Upper lobe of right lung (tissue), 1 donor: ENCODE results near the gene SIT1. TPM values are rescaled to one million over a fixed set of nuclear protein-coding genes. Genes with fewer than 3 reads are reported as not detected.

Source experiments
- ATAC-seq: fragments of 200-7000 bp; cut with Tn5 transposase; one replicate; pipeline ENCODE4 v1.9.1; 2020; ENCODE audit warnings: mild to moderate bottlenecking, moderate library complexity
- DNase-seq: peaks from one replicate; pipeline ENCODE4 v3.0.0-alpha.2; 2020
- H3K27ac ChIP-seq: fragments of 200-600 bp; one replicate; pipeline ENCODE4 v1.8.0; 2022
- H3K27me3 ChIP-seq: fragments of 200-600 bp; one replicate; pipeline ENCODE4 v1.8.0; 2022; ENCODE audit warnings: mild to moderate bottlenecking
- H3K36me3 ChIP-seq: fragments of 200-600 bp; one replicate; pipeline ENCODE4 v1.8.0; 2022
- H3K4me1 ChIP-seq: fragments of 200-600 bp; one replicate; pipeline ENCODE4 v1.8.0; 2022
- H3K4me3 ChIP-seq: fragments of 200-600 bp; one replicate; pipeline ENCODE4 v1.8.0; 2022; ENCODE audit warnings: mild to moderate bottlenecking
- H3K9me3 ChIP-seq: fragments of 200-600 bp; one replicate; pipeline ENCODE4 v1.8.0; 2022
- intact Hi-C: fragments of 100-400 bp; cut with DNase I; formaldehyde crosslinking; loops from one replicate; pipeline ENCODE4 v1.11.0; 2022
- long read RNA-seq: library from polyadenylated mRNA; unstranded; transcript quantifications from one replicate; pipeline ENCODE4 v2.0.0, GENCODE V29; 2021
- total RNA-seq: library from RNA; stranded (reverse); fragmentation: NEBNext Ultra II Directional; extraction: Animal tissue kit (Norgen Biotek cat#: 25700); gene quantifications from one replicate; pipeline ENCODE4 v1.2.1, GENCODE V29; 2021
- TF ChIP-seq, protein P1 (sequence below): fragments of 200-600 bp; IDR thresholded peaks from one replicate; pipeline ENCODE4 v1.8.0; 2022; ENCODE audit warnings: antibody characterized with exemption
- donor health status: DM: no; HTN: yes; CAD: no; lungs with severe emphysema.

SIT1 gene, protein sequence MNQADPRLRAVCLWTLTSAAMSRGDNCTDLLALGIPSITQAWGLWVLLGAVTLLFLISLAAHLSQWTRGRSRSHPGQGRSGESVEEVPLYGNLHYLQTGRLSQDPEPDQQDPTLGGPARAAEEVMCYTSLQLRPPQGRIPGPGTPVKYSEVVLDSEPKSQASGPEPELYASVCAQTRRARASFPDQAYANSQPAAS
- 2.2 TPM for total RNA-seq
- long read RNA-seq, partial matches to known transcripts = 0 of 4 reads
- long read RNA-seq, other reads (novel, unspliced or antisense) = 1 of 4 reads

GRCh38 chr9:35650341-35651158 lies at the start of gene SIT1:
TSS of gene SIT1 (minus strand) at chr9:35650931. CDS start at chr9:35650853, 78 bp downstream.
- peaks cover 21% of the 10 kb centered on the region for H3K4me1 ChIP-seq
- TF ChIP-seq, protein P1, sequence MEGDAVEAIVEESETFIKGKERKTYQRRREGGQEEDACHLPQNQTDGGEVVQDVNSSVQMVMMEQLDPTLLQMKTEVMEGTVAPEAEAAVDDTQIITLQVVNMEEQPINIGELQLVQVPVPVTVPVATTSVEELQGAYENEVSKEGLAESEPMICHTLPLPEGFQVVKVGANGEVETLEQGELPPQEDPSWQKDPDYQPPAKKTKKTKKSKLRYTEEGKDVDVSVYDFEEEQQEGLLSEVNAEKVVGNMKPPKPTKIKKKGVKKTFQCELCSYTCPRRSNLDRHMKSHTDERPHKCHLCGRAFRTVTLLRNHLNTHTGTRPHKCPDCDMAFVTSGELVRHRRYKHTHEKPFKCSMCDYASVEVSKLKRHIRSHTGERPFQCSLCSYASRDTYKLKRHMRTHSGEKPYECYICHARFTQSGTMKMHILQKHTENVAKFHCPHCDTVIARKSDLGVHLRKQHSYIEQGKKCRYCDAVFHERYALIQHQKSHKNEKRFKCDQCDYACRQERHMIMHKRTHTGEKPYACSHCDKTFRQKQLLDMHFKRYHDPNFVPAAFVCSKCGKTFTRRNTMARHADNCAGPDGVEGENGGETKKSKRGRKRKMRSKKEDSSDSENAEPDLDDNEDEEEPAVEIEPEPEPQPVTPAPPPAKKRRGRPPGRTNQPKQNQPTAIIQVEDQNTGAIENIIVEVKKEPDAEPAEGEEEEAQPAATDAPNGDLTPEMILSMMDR = no peak
- H3K4me3 ChIP-seq = peak within 1 kb of the TSS; percentile 32
- H3K36me3 ChIP-seq = no peaks in the 10 kb centered on the region
- DNase-seq (no peak), ATAC-seq (no peak)
- H3K9me3 ChIP-seq = no peaks in the 10 kb centered on the region
- no peaks in the 10 kb centered on the region for H3K27me3 ChIP-seq
- peak within 1 kb of the TSS; percentile 48 for H3K27ac ChIP-seq
- intact Hi-C loops = no loop called here

GRCh38 chr9:35700031-35700430 lies 49.3 kb upstream of the SIT1 start:
- no peak for ATAC-seq
- Histone ChIP-seq H3K36me3 (peaks cover 90% of the 10 kb centered on the region), H3K4me1 (peaks cover 12% of the 10 kb centered on the region), H3K27me3 (no peaks in the 10 kb centered on the region), H3K27ac (no peak overlapping the region), H3K4me3 (no peak overlapping the region), H3K9me3 (no peaks in the 10 kb centered on the region)
- intact Hi-C loops = no loop called here
- no peak for DNase-seq
- TF ChIP-seq, protein P1 = no peak

- Histone ChIP-seq H3K9me3 (no peaks in the 10 kb centered on the region), H3K27me3 (no peaks in the 10 kb centered on the region), H3K4me3 (no peak overlapping the region), H3K4me1 (peaks cover 12% of the 10 kb centered on the region), H3K36me3 (peaks cover 72% of the 10 kb centered on the region), H3K27ac (peak overlapping the region; percentile 78)
- intact Hi-C loops = no loop called here
- ATAC-seq = no peak
- DNase-seq = no peak
- TF ChIP-seq, protein P1 = no peak
Observed at GRCh38 chr9:35698231-35698630, 47.5 kb upstream of the SIT1 start.

DNA sequence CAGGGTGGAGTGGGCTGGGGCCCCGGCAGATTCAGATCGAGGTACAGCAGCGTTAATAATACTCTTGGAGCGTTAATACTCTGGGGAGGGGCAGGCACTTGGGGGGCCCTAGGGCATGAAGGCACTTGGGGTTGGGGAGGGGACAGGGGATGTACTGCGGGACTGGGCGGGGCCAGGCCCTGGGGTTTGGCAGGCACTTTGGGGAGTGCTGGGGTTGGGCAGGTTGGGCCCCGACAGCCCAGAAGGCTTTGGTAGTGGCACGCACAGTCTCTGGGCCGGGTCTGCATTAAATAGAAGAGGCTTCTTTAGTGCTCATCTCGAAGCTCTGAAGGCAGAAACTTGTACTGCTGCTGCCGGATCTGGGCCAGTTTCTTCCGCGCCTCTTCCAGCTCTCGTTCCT lies 46.8 kb upstream of the SIT1 start:
- H3K27ac ChIP-seq = peak overlapping the region; percentile 78
- ATAC-seq = peak; percentile 3
- no peak for DNase-seq
- peaks cover 12% of the 10 kb centered on the region for H3K4me1 ChIP-seq
- H3K9me3 ChIP-seq = no peaks in the 10 kb centered on the region
- TF ChIP-seq, protein P1 = no peak
- H3K36me3 ChIP-seq = peaks cover 64% of the 10 kb centered on the region
- intact Hi-C loops = no loop called here
- H3K27me3 ChIP-seq = no peaks in the 10 kb centered on the region
- no peak overlapping the region for H3K4me3 ChIP-seq

- no peak for DNase-seq
- H3K27ac ChIP-seq = peak overlapping the region; percentile 78
Observed at GRCh38 chr9:35696520-35697215, 45.9 kb upstream of the SIT1 start.

More at GRCh38 chr9:35696520-35697215, 45.9 kb upstream of the SIT1 start:
- TF ChIP-seq, protein P1 = peak; percentile 90
- intact Hi-C loops = no loop called here
- Histone ChIP-seq H3K36me3 (peaks cover 56% of the 10 kb centered on the region), H3K9me3 (no peaks in the 10 kb centered on the region), H3K4me3 (no peak overlapping the region), H3K4me1 (peaks cover 12% of the 10 kb centered on the region), H3K27me3 (no peaks in the 10 kb centered on the region)
- peak; percentile 90 for ATAC-seq
